ENCODE measurements around the gene CYSTM1.

CYSTM1 gene
- total RNA-seq: 5.8 reads per million, percentile 22 among the genes with 10 or more reads in this experiment

DNA sequence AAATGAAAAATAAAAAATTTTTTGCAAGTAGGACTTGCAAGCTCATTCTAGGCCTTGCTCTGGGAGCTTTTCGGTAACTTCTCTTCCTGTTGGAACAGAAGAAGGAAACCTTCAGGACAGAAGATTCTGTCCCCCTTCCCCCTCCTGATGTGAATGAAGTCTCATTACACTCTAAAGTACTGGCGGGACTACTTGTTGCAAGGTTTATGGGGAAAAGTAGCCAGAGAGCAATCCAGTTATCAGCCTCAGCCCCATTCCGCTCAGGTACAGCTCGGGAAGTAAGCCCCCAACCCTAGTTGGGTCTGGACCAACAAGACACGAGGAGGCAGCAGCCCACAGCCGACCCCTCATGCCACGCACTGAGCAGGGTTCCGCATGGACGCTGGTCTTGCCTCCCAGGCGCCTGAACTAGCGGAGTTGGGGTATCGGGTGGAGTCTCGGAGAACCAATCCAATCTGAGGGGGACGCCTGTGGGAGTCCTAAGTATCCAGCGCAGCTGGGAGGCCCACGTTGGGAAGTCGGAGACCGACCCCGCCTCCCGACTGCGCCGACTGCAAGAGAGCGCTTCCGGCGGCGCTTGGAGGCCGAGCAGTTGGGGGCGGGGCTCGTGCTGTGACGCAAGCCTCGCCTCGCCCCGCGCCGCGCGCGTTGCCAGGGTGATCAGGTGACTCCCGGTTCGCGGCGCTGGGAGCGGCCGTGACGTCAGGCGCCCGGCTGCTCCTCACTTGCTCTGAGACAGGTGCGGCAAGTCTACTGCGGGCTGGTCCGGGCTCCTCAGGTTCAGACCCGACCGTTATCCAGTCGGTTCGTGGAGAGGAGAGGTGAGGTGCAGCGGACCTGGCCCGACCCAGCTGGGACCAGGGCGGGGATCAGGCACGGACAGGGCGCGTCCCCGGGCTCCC, at the start of gene CYSTM1:
TSS of gene CYSTM1 (plus strand) at position 724 of the 902 bp plus-strand sequence. CDS start 19,278 bp downstream, outside the sequence.
- peak; percentile 96 for DNase-seq

DNA sequence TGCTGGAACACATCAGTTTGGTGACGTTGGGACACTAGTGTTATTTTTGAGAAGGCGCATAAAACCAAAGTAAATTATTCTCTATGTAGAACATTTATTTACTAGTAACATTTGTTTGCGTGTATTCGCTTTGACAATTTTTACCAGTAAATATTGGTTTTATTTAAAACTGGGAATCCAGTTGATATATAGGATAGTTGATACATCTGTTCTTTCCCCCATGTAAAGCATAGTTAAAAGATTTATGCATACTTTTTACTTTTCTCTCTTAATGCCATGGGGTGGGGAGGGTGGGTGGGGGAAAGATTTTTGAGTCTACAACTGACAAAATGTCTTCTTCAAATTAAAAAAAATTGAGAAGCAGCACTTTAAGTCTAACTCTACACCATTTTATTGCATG, 49.4 kb upstream of the CYSTM1 start, which contains the start of gene IGIP:
TSS of gene IGIP (plus strand) at position 301 of the 400 bp plus-strand sequence. CDS start 2,540 bp downstream, outside the sequence.
- DNase-seq: no peak

GRCh38 chr5:140126315-140127012, 48.5 kb upstream of the CYSTM1 start:
- no peak for DNase-seq

DNA sequence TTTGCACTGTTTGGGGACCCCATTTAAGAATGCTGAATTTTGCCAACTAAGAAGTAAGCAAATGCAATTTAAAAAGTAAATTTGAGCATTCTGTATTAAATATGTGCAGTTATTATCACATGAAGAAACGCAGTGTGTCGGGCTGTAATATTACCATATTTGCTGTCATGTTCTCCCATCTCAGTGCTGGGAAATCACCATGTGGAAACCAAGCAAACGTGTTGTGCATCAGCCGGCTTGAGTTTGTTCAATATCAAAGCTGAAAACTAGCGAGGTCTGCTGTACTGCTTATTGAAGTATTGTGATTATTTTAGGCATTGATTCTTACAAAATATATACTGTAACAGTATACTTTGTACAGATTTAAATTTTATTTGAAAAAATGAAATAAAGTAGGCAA, 46.6 kb upstream of the CYSTM1 start:
- DNase-seq: no peak

GRCh38 chr5:140130949-140131733, 43.8 kb upstream of the CYSTM1 start:
- DNase-seq: no peak

DNA sequence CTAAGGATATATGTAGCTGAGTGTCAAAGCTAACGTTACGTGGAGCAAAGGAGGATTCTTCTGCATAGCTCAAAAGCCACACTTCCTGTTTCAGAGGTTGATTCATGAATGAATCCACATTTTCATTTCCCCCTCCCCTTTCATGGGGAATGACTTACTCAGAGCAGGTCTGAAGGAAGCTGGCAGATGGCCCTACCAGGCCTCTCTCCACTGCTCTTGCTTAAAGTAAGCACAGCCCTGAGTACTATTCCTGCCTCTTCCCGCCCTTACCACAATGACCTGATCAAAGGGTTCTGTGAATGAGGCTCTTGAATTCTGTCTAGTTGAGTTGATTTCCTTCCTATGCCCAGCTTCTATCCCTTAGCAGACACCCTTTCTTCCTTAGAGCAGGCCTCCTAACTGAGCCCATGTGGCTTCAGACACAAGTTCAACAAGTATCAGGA, 43.0 kb upstream of the CYSTM1 start:
- DNase-seq: no peak

GRCh38 chr5:140133514-140134167, 41.3 kb upstream of the CYSTM1 start:
- DNase-seq: no peak

DNA sequence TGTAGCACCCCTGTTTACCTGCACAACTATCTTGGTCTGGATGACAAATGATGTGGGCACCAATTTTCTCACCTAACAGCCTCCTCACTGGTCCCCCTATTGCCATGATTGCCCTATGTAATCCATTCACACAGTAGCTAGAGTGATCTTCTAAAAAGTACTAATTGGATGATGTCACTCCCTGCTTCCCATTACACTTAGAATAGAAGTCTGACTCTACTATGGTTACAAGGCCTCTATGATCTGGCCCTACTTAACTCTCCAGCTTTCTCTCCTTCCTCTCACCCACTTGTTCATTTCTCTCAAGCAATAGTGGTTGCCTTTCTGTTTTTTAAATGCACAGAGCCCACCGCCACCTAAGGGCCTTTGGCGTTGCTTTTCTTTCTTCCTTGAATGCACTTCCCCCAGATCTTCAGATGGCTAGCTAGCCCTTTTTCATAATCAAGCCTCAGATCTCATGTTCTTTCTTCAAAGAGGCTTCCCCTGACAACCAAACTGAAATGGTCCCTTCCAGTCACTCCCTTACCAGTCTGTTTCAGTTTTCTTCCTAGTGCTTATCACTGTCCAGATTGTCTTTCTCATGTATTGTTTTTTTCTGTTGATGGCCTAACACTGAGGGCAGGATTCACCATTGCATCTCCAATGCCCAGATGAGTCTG, 40.6 kb upstream of the CYSTM1 start:
- no peak for DNase-seq

DNA sequence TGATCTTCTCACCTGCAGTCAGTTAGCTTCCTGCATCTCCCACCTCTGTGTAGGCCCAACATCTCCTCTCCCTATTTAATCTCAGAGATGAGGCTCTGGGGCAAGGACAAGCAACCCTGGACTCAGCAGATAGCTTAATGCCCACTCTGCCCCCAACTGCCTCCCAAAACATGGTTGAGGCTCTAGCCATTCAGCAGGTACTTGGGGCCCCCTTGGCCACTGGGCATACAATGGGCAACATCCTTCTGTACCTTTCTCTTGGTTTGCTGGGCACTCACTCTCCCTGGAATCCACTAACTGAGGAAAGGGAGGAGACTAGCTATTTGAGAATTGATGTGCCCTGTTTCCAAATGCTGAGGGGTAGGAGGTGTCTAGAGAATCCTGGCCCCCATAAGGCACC, 39.9 kb upstream of the CYSTM1 start:
- DNase-seq: no peak

GRCh38 chr5:140136624-140137023, 38.4 kb upstream of the CYSTM1 start:
- DNase-seq: no peak

DNA sequence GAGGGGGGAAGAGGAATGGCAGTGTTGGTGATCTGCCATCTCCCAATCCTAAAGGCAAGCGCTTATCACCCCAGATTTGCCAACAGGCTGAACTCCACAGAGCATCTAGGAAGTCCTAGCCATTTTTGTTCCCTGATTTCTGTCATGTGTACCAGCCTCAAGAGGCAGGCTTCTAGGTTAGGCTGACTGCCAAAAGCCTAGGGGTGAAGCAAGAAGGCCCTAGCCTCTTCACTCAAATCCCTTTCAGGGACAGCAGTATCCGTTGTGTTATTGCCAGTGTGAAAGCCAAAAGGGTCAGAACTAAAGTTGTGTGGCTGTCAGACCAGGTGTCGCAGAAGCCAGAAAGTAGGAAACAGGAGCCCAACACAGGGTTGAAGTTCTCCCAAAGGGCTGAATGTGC, 34.6 kb upstream of the CYSTM1 start:
- no peak for DNase-seq

DNA sequence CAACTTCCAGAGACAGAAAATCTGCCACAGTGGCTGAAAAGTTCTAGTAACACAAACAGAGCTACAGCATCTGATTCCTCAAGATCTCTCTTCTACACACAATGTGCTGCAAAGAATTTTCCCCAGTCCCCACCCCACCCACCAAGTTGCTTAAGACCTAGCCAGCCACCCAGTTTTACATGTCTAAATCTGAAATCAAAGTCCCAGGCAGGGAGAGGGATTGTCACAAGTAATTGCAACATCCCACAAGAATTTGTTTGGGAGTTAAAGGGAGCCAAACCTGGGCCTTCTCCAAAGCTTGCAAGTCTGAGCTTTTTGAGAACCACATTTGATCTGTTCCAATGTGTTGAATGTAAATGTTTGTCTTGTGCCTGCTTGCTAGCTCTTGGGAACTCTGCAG, 33.7 kb upstream of the CYSTM1 start:
- no peak for DNase-seq

- no peak for DNase-seq
Observed at GRCh38 chr5:140142246-140142645, 32.7 kb upstream of the CYSTM1 start.

- no peak for DNase-seq
Observed at GRCh38 chr5:140142856-140143255, 32.1 kb upstream of the CYSTM1 start.

GRCh38 chr5:140143521-140144258, 31.3 kb upstream of the CYSTM1 start:
- DNase-seq: no peak

GRCh38 chr5:140145256-140145655, 29.7 kb upstream of the CYSTM1 start:
- no peak for DNase-seq

DNA sequence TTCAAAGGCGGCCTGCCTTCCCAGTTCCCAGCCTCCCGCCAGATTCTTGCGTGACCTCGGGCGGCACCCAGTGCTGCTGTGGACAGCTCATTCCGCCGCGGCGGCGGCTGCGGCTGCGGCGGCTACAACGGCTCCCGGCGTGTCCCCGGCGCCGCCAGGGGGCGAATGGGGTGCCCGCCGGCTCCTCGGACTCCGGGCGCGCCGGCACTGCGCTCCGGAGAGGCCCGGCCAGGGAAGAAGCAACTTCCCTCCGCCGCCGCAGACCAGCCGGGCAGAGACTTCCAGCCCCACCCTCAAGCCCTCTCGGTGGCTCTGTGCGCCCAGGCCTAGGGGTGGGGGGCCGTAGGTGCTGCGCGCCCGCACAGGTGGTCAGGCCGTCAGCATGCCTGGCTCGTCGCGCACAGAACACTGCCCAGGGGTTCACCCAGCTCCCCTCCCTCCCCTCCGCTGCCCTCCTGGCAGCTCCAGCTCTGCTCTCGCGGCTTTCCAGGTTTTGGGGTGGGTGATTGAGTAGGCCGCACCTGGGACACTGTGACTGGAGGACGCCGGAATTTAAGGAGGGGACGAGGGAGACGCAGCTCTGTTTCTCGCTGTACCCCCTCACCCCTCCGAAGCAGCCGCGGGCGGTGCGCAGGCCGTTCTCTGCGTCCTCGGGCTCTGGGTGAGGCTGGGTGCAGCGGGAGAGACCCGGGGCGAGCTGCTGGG, 29.0 kb upstream of the CYSTM1 start:
- peak; percentile 37 for DNase-seq

DNA sequence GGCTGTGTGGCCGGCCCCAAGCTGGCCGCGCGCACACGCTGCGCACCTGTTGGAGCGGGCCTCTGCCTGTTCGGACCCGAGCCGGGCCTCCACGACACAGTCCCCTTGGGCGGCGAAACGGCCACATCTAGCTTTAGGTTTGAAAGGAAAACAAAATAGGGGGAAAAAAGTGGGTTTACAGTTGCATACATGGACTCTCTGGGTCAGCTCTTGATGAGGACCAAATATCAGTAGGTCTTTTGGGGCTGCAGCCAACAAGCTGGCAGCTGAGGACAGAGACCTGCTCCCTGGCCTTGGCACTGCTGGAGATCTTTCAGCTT, 28.5 kb upstream of the CYSTM1 start:
- DNase-seq: no peak

DNA sequence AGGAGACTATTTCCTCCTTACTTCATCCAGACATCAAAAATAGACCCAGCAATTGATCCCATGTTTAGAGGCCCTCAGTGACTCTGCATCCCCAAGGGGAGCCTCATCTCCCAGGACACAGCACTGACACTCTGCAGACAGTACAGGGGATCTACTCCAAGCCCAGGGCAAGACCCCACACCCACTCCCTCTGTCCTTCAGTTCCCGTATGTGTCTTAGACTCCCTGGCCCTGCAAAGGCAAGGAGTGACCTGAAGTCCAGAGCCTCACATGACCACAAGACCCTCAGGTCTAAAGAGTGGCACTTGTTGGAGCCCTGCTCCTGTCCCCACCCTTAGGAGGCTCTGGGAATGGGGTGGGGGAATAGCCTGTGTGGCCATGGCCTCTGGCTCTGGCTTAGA, 27.5 kb upstream of the CYSTM1 start:
- DNase-seq: no peak

DNA sequence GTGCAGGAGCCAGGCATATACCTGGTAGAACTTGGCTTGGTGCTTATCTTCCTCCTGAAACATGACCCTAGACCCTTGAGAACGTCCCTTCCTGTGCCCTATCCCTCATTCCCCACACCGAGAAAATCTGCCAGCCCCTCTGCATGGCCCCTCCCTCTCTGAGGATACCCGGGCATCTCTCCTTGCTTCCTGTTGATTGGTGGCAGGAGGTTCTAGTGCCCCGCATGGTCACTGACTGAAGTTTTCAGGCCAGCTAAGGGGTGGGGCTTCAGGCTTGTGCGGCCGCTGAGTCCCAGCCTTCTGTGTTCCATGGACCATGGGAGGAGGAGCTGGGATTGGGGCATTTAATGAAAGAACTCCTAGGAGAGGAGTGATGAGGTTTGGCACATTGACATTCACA, 26.5 kb upstream of the CYSTM1 start:
- no peak for DNase-seq

GRCh38 chr5:140150201-140150600, 24.8 kb upstream of the CYSTM1 start:
- no peak for DNase-seq
